ENCODE measurements around the gene COL6A2.

- TF ChIP-seq EZH2 (IDR thresholded peaks at IDR 0.05): no peak
- TF ChIP-seq POLR2AphosphoS5 (IDR thresholded peaks at IDR 0.05; ENCODE audit: low read depth, low read length): no peak
- TF ChIP-seq MAX (IDR thresholded peaks at IDR 0.05): no peak
- no peak for TF ChIP-seq SIN3A (IDR thresholded peaks at IDR 0.05; ENCODE audit: low read depth)
- TF ChIP-seq ZNF274 (IDR thresholded peaks at IDR 0.05; ENCODE audit: low read depth, low read length): no peak
- no peak for TF ChIP-seq EZH2phosphoT487 (IDR thresholded peaks at IDR 0.05; ENCODE audit: borderline replicate concordance)
- TF ChIP-seq CTCF (IDR thresholded peaks at IDR 0.05 in 2 of 3, conservative IDR thresholded peaks at IDR 0.05 in 1 of 3; ENCODE audit: borderline replicate concordance in 1 of 3, insufficient read depth in 1 of 3, low read depth in 2 of 3, low read length in 2 of 3): no peak
- no peak for TF ChIP-seq TCF7L2 (IDR thresholded peaks at IDR 0.05; ENCODE audit: borderline replicate concordance, extremely low read depth, insufficient read depth, insufficient read length)
- no peak for TF ChIP-seq EGR1 (IDR thresholded peaks at IDR 0.05; ENCODE audit: low read depth)
- no peak for TF ChIP-seq ELF1 (IDR thresholded peaks at IDR 0.05; ENCODE audit: borderline replicate concordance, low read depth)
- TF ChIP-seq ZBTB33 (IDR thresholded peaks at IDR 0.05; ENCODE audit: extremely low read depth, insufficient replicate concordance, low read length): no peak
Measured at GRCh38 chr21:46048926-46049889, 48.7 kb upstream of the COL6A2 start.

Measured in HCT116 (cell line).